ENCODE data around the gene MYH13. TPM values are rescaled to one million over a fixed set of nuclear protein-coding genes. Genes with fewer than 3 reads are reported as not detected.
"Not testable (repeated sequence)": the region's sequence is repeated elsewhere in the genome, so short reads cannot be mapped to it uniquely, and the experiment has no call there.

Gene MYH13
- polyA plus RNA-seq, 5 donors = 0.05 TPM; not detected in 4

GRCh38 chr17:10305398-10305797 lies 67.4 kb downstream of the MYH13 start:
- DNase-seq = no peak

GRCh38 chr17:10304758-10305300 lies 68.0 kb downstream of the MYH13 start:
- no peak for DNase-seq

GRCh38 chr17:10297691-10298090 lies 75.1 kb downstream of the MYH13 start:
- no peak for DNase-seq

GRCh38 chr17:10295728-10296343 lies 77.0 kb downstream of the MYH13 start:
- DNase-seq = peak; percentile 31 to 45

- no peak for DNase-seq
Measured at GRCh38 chr17:10294180-10294579, 78.6 kb downstream of the MYH13 start.

- DNase-seq = peak; percentile 21 to 26
Measured at GRCh38 chr17:10292057-10292937, 80.5 kb downstream of the MYH13 start.

- DNase-seq = not testable (repeated sequence)
Measured at GRCh38 chr17:10291576-10291975, 81.2 kb downstream of the MYH13 start.

- DNase-seq = peak; percentile 18 to 22
Measured at GRCh38 chr17:10290041-10290440, 82.8 kb downstream of the MYH13 start.

GRCh38 chr17:10286324-10286723 lies 86.5 kb downstream of the MYH13 start:
- no peak for DNase-seq

GRCh38 chr17:10285896-10286295 lies 86.9 kb downstream of the MYH13 start:
- no peak for DNase-seq

GRCh38 chr17:10280068-10280467 lies 92.7 kb downstream of the MYH13 start:
- DNase-seq = no peak

- no peak for DNase-seq
Measured at GRCh38 chr17:10278218-10278617, 94.6 kb downstream of the MYH13 start.

GRCh38 chr17:10276436-10276835 lies 96.4 kb downstream of the MYH13 start:
- DNase-seq = no peak

- no peak for DNase-seq
Measured at GRCh38 chr17:10275418-10275817, 97.4 kb downstream of the MYH13 start.

GRCh38 chr17:10271106-10271562 lies 101.7 kb downstream of the MYH13 start:
- DNase-seq = no peak

GRCh38 chr17:10270258-10270657 lies 102.5 kb downstream of the MYH13 start:
- DNase-seq = no peak

GRCh38 chr17:10268005-10268404 lies 104.8 kb downstream of the MYH13 start:
- no peak for DNase-seq

- no peak for DNase-seq
Measured at GRCh38 chr17:10266296-10266876, 106.4 kb downstream of the MYH13 start.

GRCh38 chr17:10265100-10265810 lies 107.6 kb downstream of the MYH13 start:
- DNase-seq = no peak

- no peak for DNase-seq
Measured at GRCh38 chr17:10264051-10264450, 108.8 kb downstream of the MYH13 start.

GRCh38 chr17:10262451-10262850 lies 110.4 kb downstream of the MYH13 start:
- DNase-seq = no peak

GRCh38 chr17:10261098-10261497 lies 111.7 kb downstream of the MYH13 start:
- DNase-seq = no peak

Measured in right lung (tissue), 5 donors.